HG03521 (cell line): Measurements from ENCODE around the gene ANAPC16.
"Not testable (repeated sequence)": the region's sequence is repeated elsewhere in the genome, so short reads cannot be mapped to it uniquely, and the experiment has no call there.

Experiments used
- ATAC-seq: cut with Tn5 transposase; IDR thresholded peaks from one replicate; pipeline ENCODE4 v1.9.1; 2021; ENCODE audit warnings: mild to moderate bottlenecking, moderate library complexity; ENCODE audit not compliant: unreplicated experiment

The ANAPC16 gene

DNA sequence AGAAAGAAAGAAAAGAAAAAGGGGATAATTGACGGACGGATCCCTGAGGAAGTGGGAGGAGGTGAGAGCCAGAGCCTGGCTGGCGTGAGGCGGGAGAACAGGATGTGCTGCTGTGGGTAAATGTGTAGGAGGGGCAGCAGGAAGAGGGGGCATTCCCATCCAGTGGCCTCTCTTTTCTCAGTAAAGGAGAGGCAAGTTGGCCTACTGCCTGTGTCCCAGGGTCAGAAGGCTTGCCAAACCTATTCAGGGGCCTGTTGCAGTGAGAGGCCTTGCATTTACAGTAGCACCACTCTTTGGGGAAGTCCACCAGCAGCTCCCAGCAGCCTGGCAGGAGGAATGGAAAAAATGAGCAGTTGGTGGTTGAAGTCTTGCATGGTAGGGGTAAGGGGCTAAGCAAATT, 26.9 kb downstream of the ANAPC16 start:
- no peak for ATAC-seq

- ATAC-seq = no peak
These were observed 28.1 kb downstream of the ANAPC16 start for GRCh38 chr10:72243822-72244437.

- ATAC-seq = no peak
These were observed 28.8 kb downstream of the ANAPC16 start for GRCh38 chr10:72244573-72245038.

- ATAC-seq = no peak
These were observed 30.2 kb downstream of the ANAPC16 start for GRCh38 chr10:72245949-72246525.

- peak; percentile 85 for ATAC-seq
These were observed 32.8 kb downstream of the ANAPC16 start for GRCh38 chr10:72248468-72249151.

DNA sequence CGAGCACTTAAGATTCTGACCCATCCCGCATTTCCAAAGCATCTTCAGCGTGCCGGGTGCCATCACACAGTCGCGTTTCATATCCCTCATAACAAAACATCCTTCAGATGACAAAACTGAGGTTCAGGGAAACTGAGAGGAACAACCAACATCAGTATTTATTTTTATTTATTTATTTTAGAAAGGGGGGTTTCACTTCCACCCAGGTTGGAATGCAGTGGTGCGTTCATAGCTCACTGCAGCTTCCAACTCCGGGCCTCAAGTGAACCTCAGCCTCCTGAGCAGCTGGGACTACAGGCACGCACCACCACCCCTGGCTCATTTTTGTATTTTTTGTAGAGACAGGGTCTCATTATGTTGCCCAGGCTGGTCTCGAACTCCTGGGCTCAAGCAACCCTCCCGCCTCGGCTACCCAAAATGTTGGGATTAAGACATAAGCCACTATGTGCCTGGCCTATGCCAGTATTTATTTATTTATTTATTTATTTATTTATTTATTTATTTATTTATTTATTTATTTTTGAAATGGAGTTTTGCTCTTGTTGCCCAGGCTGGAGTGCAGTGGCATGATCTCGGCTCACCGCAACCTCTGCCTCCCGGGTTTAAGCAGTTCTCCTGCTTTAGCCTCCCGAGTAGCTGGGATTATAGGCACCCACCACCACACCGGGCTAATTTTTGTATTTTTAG, 33.5 kb downstream of the ANAPC16 start:
- not testable (repeated sequence) for ATAC-seq

DNA sequence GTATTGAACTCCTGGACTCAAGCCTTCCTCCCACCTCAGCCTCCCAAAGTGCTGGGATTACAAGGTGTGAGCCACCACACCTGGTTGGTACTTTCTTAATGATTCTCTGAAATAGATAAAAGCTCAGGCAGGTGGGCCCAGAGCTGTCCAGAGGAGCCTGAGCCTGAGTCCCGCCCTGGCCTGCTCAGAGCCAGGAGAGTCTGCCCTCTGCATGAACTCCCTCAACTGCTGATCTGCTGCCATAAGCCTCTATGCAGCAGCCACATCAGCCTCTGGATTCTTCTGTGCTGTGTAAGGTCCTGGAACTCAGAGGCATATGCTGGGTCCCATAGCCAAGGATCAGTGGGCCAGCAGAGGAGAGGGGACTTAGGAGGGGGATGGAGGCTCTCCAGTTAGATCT, 34.9 kb downstream of the ANAPC16 start:
- ATAC-seq = no peak

DNA sequence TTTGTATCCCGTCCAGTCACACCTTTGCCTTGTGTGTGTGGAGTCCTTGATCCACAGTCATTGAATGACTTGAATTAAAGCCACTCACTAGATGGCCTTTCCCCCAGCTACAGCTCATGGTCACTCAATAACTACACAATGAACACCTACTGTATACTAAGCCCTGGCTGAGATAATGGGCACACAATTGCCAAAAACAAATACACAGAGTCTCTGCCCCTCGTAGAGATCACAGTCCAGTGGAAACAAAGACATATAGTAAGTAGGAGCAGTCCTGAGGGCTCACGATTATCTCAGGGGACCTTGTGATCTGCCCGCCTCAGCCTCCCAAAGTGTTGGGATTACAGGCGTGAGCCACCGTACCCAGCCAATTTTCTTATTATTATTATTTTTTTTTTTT, 35.8 kb downstream of the ANAPC16 start:
- no peak for ATAC-seq

DNA sequence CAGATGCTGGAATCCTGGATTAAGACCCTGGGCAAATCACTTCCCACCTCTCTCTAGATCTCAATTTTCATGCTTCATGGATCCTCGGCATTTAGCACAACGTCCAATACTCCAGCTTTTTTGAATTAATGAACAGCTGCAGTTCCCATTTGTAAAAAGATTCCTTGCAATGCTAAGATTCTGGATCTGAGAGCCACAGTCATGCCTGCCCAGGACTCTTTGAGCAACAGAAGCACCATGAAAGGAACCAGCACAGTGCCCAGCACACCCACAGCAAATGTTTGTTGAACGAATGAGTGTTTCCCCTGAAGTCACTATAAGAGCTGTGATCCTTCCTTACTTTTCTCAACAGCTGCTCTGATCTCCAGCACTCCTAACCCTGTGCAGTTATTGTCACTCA, 37.2 kb downstream of the ANAPC16 start:
- no peak for ATAC-seq

DNA sequence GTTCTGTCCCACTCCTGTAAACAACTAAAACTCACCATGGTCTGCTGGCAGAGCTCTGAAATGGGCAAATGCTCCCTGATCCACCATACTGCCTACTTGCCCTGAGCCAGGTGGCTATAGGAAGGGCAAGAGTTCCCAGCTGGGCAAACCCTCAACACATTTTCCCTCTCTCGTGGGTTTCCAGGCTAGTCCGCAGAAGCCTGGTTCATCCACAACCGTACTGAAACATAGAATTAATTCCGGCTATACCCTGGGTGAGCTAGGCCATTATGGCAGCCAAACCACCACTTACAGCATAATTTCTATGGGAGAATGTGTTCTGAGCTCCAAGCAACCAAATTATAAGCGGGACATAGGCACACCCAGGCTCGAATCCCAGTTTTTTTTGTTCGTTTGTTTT, 37.8 kb downstream of the ANAPC16 start:
- no peak for ATAC-seq

DNA sequence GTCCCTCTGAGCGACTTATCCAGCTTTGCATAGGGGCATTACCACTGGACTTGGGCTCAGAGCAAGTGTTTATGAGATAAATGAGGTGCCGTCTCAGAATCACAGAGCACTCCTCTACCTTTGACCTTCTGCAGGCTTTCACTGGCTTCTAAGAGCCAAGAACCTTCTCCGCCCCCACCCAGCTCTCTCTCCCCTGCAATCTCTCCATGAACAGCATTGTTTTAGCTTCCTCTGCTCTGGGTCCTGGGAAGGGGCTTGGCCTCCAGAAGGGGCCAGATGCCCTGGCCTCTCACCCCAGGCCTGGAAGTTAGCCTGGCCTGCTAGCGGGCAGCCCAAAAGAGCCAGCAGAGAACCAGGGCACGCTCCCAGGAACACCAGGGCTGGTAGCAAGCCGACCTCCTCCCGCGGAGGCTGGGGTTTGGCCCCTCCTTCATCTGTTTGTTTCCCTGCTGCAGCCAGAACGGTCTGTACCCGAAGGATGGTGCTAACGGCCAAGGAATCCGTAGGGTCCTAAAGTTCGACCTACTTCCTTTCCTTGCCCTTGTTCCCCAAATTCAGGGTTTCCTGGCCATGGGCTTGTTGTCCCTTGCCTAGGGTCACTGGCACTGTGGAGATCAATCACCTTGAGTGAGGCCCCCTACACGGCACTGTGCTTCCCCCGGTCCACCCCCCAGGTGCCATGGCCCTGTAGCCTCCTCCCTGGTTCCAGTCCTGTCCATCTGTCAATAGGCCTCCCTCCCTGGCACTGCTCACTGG, 39.2 kb downstream of the ANAPC16 start:
- ATAC-seq = no peak

- ATAC-seq = no peak
These were observed 40.3 kb downstream of the ANAPC16 start for GRCh38 chr10:72255977-72256729.

GRCh38 chr10:72257051-72257892, 41.5 kb downstream of the ANAPC16 start:
- no peak for ATAC-seq

GRCh38 chr10:72258617-72259016, 42.8 kb downstream of the ANAPC16 start:
- no peak for ATAC-seq

GRCh38 chr10:72259491-72260238, 43.9 kb downstream of the ANAPC16 start:
- ATAC-seq = no peak

DNA sequence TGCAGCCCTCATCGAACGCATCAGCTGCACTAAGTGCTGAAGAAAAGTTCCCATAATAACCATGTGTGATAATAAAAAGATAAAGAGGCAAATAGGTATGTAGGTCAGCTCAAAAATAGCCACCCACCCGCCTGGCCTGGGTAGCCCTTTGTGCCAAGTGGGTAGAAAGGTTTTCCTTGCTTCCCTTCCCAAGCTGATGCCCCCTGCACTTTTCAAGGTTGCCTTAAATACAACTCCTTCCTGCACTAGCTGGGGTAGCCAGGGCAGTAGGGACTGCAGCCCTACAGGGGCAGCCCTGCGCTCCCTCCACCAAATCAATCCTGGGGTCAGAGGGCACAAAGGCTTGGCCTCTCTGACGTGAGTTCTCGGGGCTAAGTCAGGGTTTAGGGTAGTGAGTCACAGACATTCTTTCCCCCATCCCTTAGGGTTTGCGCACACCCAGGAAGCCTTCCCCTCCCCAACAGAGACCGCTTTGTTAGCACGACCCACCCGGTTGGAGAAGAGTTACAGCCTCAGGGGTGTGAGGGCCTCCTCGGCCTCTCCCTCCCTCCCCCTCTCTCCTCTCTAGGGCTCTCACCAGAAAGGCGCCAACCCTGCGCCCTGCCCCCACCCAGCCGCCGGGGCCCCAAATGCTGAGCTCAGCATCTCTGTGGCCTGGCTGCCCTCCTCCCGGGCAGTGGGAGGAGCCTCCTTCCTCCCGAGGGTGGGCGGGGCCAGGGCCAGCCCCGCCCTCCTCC, 44.6 kb downstream of the ANAPC16 start:
- peak; percentile 72 for ATAC-seq

GRCh38 chr10:72260976-72261783, 45.4 kb downstream of the ANAPC16 start:
- ATAC-seq = peak; percentile 37
